Activated CD4-positive, alpha-beta T cell treated with anti-CD3 and anti-CD28 coated beads, Interleukin-2, amount 10 ng/mL, durations not matched to agents 7 days and 5 days (primary cell): ENCODE data around the gene HACD4. TPM values are rescaled to one million over a fixed set of nuclear protein-coding genes. Genes with fewer than 3 reads are reported as not detected.

Source experiments
- CTCF ChIA-PET: fragments of 350-600 bp; sonication (Branson Sonifier 250); formaldehyde crosslinking; loops from one replicate; lab custom pipeline; 2021; ENCODE audit warnings: antibody characterized with exemption; lab: Charles Lee
- POLR2A ChIA-PET: fragments of 350-600 bp; sonication (Branson Sonifier 250); formaldehyde crosslinking; loops from one replicate; lab custom pipeline; 2021; ENCODE audit warnings: antibody characterized with exemption; lab: Charles Lee
- DNase-seq: peaks from one replicate; pipeline ENCODE4 v3.0.0-alpha.2; 2020
- H3K27ac Mint-ChIP-seq: one replicate; pipeline ENCODE4 v1.8.0; 2021; ENCODE audit warnings: mild to moderate bottlenecking, moderate library complexity, mixed read lengths
- H3K27me3 Mint-ChIP-seq: one replicate; pipeline ENCODE4 v1.8.0; 2021; ENCODE audit warnings: mixed read lengths
- H3K36me3 Mint-ChIP-seq: one replicate; pipeline ENCODE4 v1.8.0; 2021; ENCODE audit warnings: low read depth, mixed read lengths
- H3K4me1 Mint-ChIP-seq: one replicate; pipeline ENCODE4 v1.8.0; 2021; ENCODE audit warnings: mixed read lengths
- H3K4me3 Mint-ChIP-seq: one replicate; pipeline ENCODE4 v1.8.0; 2021; ENCODE audit warnings: mild to moderate bottlenecking, moderate library complexity, mixed read lengths
- H3K9me3 Mint-ChIP-seq: one replicate; pipeline ENCODE4 v1.8.0; 2021; ENCODE audit warnings: mixed read lengths
- total RNA-seq, 2 experiments: library from RNA; stranded (reverse); gene quantifications; one replicate each; pipeline ENCODE4 v1.2.3, GENCODE V29; 2021

HACD4 gene, protein sequence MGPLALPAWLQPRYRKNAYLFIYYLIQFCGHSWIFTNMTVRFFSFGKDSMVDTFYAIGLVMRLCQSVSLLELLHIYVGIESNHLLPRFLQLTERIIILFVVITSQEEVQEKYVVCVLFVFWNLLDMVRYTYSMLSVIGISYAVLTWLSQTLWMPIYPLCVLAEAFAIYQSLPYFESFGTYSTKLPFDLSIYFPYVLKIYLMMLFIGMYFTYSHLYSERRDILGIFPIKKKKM
- 10 to 100 TPM; 15.0 to 17.1 TPM for total RNA-seq

DNA sequence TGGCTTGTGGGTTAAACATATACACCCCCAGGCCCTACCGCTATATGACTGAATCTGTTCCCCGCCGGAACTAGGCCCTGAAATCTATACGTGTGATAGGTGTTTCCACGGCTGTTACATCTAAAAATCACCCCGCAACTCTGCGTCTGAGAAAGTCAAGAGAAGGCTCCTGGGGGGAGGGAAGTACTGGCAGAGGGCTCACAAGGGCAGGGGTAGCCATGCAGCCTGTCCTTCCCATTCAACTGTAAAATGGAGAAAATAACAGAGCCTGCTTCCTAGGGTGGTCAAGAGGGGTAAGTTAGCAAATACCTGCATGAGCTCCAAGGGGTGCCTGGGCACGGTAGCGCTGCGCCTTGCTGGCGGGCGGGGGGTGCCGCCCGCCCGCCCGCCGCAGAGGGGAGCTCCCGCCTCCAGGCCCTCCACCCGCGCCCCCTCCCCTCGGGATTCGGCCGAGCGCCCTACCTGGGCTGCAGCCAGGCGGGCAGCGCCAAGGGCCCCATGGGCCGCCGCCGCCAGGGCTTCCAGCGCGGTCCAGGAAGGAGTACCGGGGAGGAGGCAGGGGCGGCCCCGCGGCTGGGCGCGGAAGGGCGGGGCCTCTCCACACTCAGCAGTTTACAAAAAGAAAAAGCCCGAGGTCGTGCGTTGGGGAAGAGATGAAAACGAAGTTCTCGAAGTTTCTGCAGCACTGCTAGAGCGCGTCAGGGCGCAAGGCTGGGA, at the start of gene HACD4:
Gene HACD4 (minus strand): TSS at position 550 of the 717 bp plus-strand sequence. CDS start 50 bp downstream, at position 500.
- H3K4me3 Mint-ChIP-seq, result no peak within 1 kb of the TSS
- POLR2A ChIA-PET, result no interaction called here
- DNase-seq, result peak; percentile 74
- H3K27ac Mint-ChIP-seq, result peak within 1 kb of the TSS; percentile 89
- peaks cover 25% of the 10 kb centered on the region for H3K36me3 Mint-ChIP-seq
- no peaks in the 10 kb centered on the region for H3K27me3 Mint-ChIP-seq
- H3K4me1 Mint-ChIP-seq, result peaks cover 18% of the 10 kb centered on the region
- peaks cover 2% of the 10 kb centered on the region for H3K9me3 Mint-ChIP-seq
- CTCF ChIA-PET, result interaction anchor here (0.9 to 1.9 kb wide), 3 partner anchors 9 to 79 kb away, joined by 3 to 6 read pairs (median 5); no protein-coding TSS in a partner anchor

DNA sequence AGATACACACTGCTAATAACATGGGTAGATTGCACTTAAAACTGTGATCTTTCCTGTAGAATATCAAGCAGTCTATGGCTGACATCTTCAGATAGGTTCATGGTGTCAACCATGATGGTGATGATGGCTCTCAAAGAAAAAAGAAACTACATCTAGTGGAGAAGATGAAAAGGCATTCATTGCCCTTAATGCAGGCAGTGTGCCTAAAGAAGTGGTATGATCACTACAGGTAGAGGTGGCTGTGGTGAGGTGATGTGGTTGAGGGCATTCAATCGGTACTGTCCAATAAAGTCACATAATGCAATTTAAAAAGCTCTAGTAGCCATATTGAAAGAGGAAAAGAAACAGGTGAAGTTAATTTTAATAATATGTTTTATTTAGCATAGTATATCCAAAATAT, 49.4 kb upstream of the HACD4 start:
- Mint-ChIP-seq H3K27ac (no peak overlapping the region), H3K27me3 (peaks cover 5% of the 10 kb centered on the region), H3K4me3 (no peak overlapping the region), H3K36me3 (peaks cover 7% of the 10 kb centered on the region), H3K4me1 (peaks cover 36% of the 10 kb centered on the region), H3K9me3 (no peaks in the 10 kb centered on the region)
- no peak for DNase-seq
- POLR2A ChIA-PET, result no interaction called here
- CTCF ChIA-PET, result interaction anchor here (0.9 kb wide), 1 partner anchor 24 kb away, joined by 3 read pairs; no protein-coding TSS in a partner anchor

DNA sequence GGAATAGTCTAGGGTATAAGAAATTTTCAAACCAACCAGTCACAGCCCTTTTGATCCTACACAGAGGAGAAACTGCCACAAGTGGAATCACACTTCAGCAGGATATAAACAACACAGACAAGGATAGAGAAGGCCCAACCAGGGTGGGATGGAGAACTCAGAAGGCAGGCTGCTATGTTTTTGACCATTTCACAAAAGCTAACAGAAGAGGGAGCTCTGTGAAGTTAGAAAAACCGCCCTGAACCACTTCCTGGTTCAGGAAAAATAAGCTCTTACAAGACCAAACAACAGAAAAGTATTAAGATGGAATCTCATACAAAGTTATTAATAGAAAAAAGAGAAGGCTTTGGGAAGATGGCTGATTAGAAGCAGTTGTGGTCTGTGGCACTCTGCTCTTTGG, 47.3 kb upstream of the HACD4 start:
- ChIA-PET POLR2A (no interaction called here), CTCF (interaction anchor here (0.7 to 1.5 kb wide), 6 partner anchors 9 to 562 kb away, joined by 3 to 6 read pairs (median 4); no protein-coding TSS in a partner anchor)
- peaks cover 36% of the 10 kb centered on the region for H3K4me1 Mint-ChIP-seq
- peak overlapping the region; percentile 15 for H3K27ac Mint-ChIP-seq
- no peak overlapping the region for H3K4me3 Mint-ChIP-seq
- H3K9me3 Mint-ChIP-seq, result no peaks in the 10 kb centered on the region
- H3K27me3 Mint-ChIP-seq, result peaks cover 14% of the 10 kb centered on the region
- DNase-seq, result no peak
- H3K36me3 Mint-ChIP-seq, result peaks cover 7% of the 10 kb centered on the region

DNA sequence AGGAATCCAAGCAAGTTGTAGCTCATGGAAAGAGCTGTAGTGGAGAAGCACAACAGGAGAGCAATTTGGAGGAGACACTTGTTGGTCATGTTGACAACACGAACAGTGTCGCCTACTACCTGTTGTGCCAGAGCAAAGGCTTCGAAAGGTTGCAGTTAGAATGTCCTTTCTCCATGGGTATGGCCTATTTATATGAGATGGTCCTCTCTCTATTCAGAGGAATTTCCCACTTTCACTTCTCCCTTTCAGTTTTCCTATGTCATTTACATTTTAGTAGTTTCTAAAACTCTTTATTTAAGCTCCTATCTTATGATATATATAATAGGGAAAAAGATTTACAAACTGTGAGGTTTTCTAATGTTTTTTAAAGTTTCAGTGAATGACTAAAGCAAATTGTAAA, 46.3 kb upstream of the HACD4 start, which contains the start of gene IFNB1:
Gene IFNB1 (minus strand): TSS at position 162 of the 400 bp plus-strand sequence. CDS start 73 bp downstream, at position 89.
- H3K9me3 Mint-ChIP-seq, result no peaks in the 10 kb centered on the region
- H3K36me3 Mint-ChIP-seq, result peaks cover 7% of the 10 kb centered on the region
- H3K4me3 Mint-ChIP-seq, result no peak within 1 kb of the TSS
- H3K27ac Mint-ChIP-seq, result peak within 1 kb of the TSS; percentile 15
- no peak for DNase-seq
- peaks cover 33% of the 10 kb centered on the region for H3K4me1 Mint-ChIP-seq
- ChIA-PET POLR2A (no interaction called here), CTCF (interaction anchor here (1.2 to 1.5 kb wide), 4 partner anchors 10 to 561 kb away, joined by 3 to 6 read pairs (median 4); no protein-coding TSS in a partner anchor)
- peaks cover 15% of the 10 kb centered on the region for H3K27me3 Mint-ChIP-seq

DNA sequence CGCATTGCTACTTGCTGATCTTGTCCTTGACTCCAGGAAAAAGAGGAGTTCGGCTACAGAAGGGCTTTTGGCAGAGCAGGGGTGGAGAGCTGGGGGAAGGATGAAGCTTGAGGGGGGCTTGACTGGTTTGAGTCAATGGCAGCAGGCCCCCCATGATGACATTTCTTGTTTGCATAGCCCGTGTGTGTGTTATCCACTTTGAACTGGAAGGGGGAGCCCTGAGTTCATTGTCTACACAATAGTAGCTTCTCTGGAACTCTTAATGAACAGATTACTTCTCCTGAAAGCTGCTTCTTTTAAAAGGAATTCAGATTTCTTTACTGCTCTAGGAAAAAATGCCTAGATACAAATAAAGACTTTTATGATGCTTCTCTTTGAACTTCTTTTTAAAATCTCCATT, 44.0 kb upstream of the HACD4 start:
- Mint-ChIP-seq H3K27me3 (peaks cover 15% of the 10 kb centered on the region), H3K4me1 (peaks cover 13% of the 10 kb centered on the region), H3K27ac (no peak overlapping the region), H3K9me3 (no peaks in the 10 kb centered on the region), H3K4me3 (no peak overlapping the region), H3K36me3 (peaks cover 7% of the 10 kb centered on the region)
- POLR2A ChIA-PET, result no interaction called here
- no peak for DNase-seq
- CTCF ChIA-PET, result interaction anchor here (0.6 to 2.0 kb wide), 2 partner anchors 35 to 449 kb away, joined by 3 to 5 read pairs; no protein-coding TSS in a partner anchor

DNA sequence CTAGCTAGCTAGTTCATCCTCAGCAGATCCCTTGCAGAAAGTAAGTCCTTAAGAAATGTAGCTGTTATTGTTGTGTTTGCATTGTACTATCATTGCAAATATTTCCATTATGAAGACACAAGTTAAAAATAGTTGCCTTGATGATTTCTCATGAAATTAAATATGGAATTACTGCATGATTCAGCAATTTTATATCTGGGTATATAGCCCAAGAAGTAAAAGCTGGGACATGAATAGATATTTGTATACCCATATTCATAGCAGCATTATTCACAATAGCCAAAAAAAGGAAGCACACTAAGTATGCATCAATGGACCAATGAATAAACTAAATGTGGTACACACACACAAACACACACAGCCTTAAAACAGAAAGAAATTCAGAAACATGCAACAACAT, 39.5 kb upstream of the HACD4 start:
- H3K9me3 Mint-ChIP-seq, result no peaks in the 10 kb centered on the region
- H3K27me3 Mint-ChIP-seq, result peaks cover 13% of the 10 kb centered on the region
- no peaks in the 10 kb centered on the region for H3K4me1 Mint-ChIP-seq
- no peak for DNase-seq
- H3K36me3 Mint-ChIP-seq, result no peaks in the 10 kb centered on the region
- ChIA-PET CTCF (no interaction called here), POLR2A (no interaction called here)
- no peak overlapping the region for H3K4me3 Mint-ChIP-seq
- H3K27ac Mint-ChIP-seq, result no peak overlapping the region

DNA sequence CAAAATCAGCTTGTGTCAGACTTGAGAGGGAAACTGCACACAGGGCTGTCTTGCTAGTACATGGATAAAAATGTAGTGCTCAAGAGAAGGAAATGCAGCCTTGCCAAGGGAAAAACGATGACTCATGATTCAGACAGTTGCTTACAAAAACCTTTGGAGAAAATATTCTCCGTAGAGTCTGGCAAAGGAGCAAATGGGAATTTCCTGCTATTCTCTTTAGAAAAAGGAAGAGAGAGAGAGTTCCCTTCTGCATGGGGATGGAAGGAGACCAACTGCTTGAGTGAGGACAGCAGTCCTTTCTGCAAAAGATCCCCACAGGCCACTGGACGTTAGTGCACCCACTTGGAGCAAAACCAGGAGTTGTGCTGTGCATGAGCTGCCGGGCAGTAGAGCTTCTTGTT, 38.7 kb upstream of the HACD4 start:
- ChIA-PET CTCF (interaction anchor here (0.7 kb wide), 1 partner anchor 30 kb away, joined by 4 read pairs; no protein-coding TSS in a partner anchor), POLR2A (no interaction called here)
- Mint-ChIP-seq H3K27ac (no peak overlapping the region), H3K9me3 (no peaks in the 10 kb centered on the region), H3K4me3 (no peak overlapping the region), H3K4me1 (no peaks in the 10 kb centered on the region), H3K36me3 (no peaks in the 10 kb centered on the region), H3K27me3 (peaks cover 6% of the 10 kb centered on the region)
- no peak for DNase-seq

DNA sequence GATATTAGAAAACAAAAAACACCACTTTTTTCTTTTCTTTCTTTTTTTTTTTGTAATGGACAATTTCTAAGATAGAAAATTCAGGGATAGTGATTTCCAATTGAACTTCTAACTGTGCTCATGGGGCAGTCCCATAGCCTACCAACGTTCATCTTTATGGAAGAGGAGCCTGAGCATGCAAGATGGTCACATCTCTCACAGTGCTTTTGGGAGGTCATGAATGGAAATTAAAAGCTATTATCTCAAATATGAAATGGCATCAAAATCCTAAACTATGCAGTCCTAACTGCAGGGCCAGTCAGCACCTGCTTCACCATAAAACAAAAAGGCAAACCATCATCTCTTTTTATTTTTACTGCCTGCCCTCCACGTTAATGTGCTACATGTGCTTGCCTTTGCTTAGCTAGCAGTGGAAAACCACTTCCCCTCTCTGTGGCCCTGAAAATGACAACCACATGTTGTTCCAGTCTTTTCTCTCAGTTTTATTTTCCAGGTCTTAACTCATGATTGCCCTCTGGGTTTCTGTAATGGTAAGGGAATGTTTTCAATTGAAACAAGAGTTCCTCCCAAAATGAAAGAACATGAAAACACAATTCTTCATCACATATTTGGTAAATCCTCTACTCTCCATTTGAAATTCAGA, 29.6 kb upstream of the HACD4 start:
- ChIA-PET CTCF (interaction anchor here (0.7 to 1.1 kb wide), 3 partner anchors 17 to 27 kb away, joined by 3 to 4 read pairs (median 4); partner anchors contain the start of gene IFNB1), POLR2A (no interaction called here)
- H3K27me3 Mint-ChIP-seq, result no peaks in the 10 kb centered on the region
- no peak overlapping the region for H3K4me3 Mint-ChIP-seq
- H3K9me3 Mint-ChIP-seq, result no peaks in the 10 kb centered on the region
- peaks cover 22% of the 10 kb centered on the region for H3K4me1 Mint-ChIP-seq
- no peaks in the 10 kb centered on the region for H3K36me3 Mint-ChIP-seq
- peak; percentile 37 for DNase-seq
- H3K27ac Mint-ChIP-seq, result peak overlapping the region; percentile 19

DNA sequence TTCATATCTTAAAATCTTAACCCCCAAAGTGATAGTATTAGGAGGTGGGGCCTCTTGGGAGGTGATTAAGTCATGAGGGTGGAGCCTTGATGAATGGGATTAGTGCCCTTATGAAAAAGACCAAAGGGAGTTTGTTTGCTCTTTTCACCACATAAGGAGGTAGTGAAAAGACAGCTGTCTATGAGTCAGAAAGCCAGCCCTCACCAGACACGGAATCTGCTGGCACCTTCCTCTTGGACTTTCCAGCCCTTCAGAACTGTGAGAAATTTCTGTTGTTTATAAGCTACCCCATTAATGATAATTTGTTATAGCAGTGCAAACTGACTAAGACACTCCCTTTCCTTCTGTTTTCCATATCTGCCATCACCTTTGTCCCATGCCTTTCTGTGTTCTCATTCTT, 25.5 kb upstream of the HACD4 start:
- H3K27me3 Mint-ChIP-seq, result no peaks in the 10 kb centered on the region
- POLR2A ChIA-PET, result no interaction called here
- CTCF ChIA-PET, result interaction anchor here (1.2 to 1.5 kb wide), 2 partner anchors 9 to 22 kb away, joined by 3 read pairs; no protein-coding TSS in a partner anchor

DNA sequence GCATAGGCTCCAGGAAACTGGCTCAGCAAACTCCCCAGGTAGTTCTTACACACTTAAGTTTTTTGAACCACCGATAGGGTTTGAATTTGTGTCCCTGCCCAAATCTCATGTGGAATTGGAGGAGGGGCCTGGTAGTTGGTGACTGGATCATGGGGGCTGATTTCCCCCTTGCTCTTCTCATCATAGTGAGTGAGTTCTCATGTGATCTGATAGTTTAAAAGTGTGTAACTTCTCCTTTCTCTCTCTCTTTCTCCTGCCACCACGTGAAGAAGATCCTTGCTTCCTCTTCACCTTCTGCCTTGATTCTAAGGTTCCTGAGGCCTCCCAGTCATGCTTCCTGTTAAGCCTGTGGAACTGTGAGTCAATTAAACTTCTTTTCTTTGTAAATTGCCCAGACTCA, 22.4 kb upstream of the HACD4 start:
- H3K36me3 Mint-ChIP-seq, result peaks cover 1% of the 10 kb centered on the region
- DNase-seq, result no peak
- H3K27me3 Mint-ChIP-seq, result peaks cover 2% of the 10 kb centered on the region
- no peaks in the 10 kb centered on the region for H3K4me1 Mint-ChIP-seq
- no peak overlapping the region for H3K27ac Mint-ChIP-seq
- H3K4me3 Mint-ChIP-seq, result no peak overlapping the region
- H3K9me3 Mint-ChIP-seq, result no peaks in the 10 kb centered on the region
- POLR2A ChIA-PET, result no interaction called here
- CTCF ChIA-PET, result no interaction called here

More for the DNA sequence above, 25.5 kb upstream of the HACD4 start:
- Mint-ChIP-seq H3K36me3 (peaks cover 1% of the 10 kb centered on the region), H3K4me3 (no peak overlapping the region), H3K4me1 (peaks cover 21% of the 10 kb centered on the region), H3K27ac (no peak overlapping the region), H3K9me3 (no peaks in the 10 kb centered on the region)
- DNase-seq, result no peak

DNA sequence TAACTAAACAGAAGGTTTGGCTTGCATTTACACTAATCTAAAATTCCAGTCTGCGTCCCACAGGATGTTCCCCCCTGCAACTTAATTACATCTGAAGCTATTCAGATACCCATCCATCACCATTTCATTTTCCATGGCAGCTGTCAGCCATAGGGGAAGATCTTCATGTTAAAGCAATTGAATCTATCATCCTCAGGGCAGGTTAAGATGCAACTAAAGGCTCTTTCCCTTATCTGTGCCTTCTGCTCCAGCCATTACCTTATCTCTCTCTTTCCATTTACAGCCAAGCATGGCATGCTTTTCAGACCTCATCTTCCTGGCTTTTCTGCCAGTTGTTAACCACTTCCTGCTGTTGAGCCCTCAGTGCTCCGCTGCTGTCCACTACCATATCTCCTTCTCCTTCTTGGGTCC, 15.8 kb upstream of the HACD4 start:
- H3K27ac Mint-ChIP-seq, result no peak overlapping the region
- no peak overlapping the region for H3K4me3 Mint-ChIP-seq
- H3K27me3 Mint-ChIP-seq, result peaks cover 8% of the 10 kb centered on the region
- H3K36me3 Mint-ChIP-seq, result peaks cover under 1% of the 10 kb centered on the region
- no peak for DNase-seq
- peaks cover 4% of the 10 kb centered on the region for H3K4me1 Mint-ChIP-seq
- ChIA-PET CTCF (interaction anchor here (1.1 kb wide), 1 partner anchor 9 kb away, joined by 3 read pairs; no protein-coding TSS in a partner anchor), POLR2A (no interaction called here)
- H3K9me3 Mint-ChIP-seq, result no peaks in the 10 kb centered on the region

DNA sequence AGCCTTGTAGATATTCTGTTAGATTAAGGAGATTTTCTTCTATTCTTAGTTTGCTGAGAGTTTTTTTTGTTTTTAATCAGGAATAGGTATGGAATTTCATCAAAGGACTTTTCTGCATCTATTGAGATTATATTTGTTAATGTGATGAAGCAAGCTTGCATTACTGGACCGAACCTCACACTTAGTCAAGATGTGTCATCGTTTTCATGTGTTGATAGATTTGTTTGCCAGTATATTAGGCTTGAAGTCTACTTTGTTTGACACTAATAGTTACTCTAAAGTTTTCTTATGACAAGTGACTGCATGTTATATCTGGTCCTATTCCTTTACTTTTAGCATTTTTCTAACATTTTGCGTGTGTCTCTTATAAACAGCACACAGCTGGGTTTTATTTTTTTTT, 12.4 kb upstream of the HACD4 start:
- POLR2A ChIA-PET, result no interaction called here
- no peak for DNase-seq
- Mint-ChIP-seq H3K9me3 (no peaks in the 10 kb centered on the region), H3K36me3 (no peaks in the 10 kb centered on the region), H3K4me1 (peaks cover 11% of the 10 kb centered on the region), H3K27me3 (peaks cover 6% of the 10 kb centered on the region), H3K4me3 (no peak overlapping the region), H3K27ac (no peak overlapping the region)
- CTCF ChIA-PET, result no interaction called here
